Lung (tissue), 12 donors: Measurements from ENCODE around the gene TM9SF2. TPM values are rescaled to one million over a fixed set of nuclear protein-coding genes. Genes with fewer than 3 reads are reported as not detected.

Experiments used
- ATAC-seq: fragments of 200-7000 bp; cut with Tn5 transposase; one replicate; pipeline ENCODE4 v1.9.1; 2020; ENCODE audit warnings: moderate number of reproducible peaks; ENCODE audit not compliant: insufficient read depth, low FRiP score
- DNase-seq, 3 donors: peaks; one replicate each; pipeline ENCODE4 v3.0.0-alpha.2; 2013 to 2017
- H3K27ac ChIP-seq, 2 donors: one replicate each; pipeline ENCODE4 v1.5.1; 2013; ENCODE audit warnings: mild to moderate bottlenecking in 2 of 2, moderate library complexity in 2 of 2, control low read depth in 1 of 2, inconsistent platforms in 1 of 2, low read depth in 1 of 2, low read length in 1 of 2
- H3K27me3 ChIP-seq, 3 donors: one replicate each; pipeline ENCODE4 v1.5.1; 2013; ENCODE audit warnings: low read length in 2 of 3; ENCODE audit not compliant: control insufficient read depth in 3 of 3, insufficient read depth in 3 of 3
- H3K36me3 ChIP-seq, 4 donors: one replicate each; pipeline ENCODE4 v1.5.1; 2013; ENCODE audit warnings: low read length in 4 of 4, mild to moderate bottlenecking in 1 of 4, moderate library complexity in 1 of 4; ENCODE audit not compliant: control insufficient read depth in 4 of 4, insufficient read depth in 4 of 4
- H3K4me1 ChIP-seq, 5 donors: one replicate each; pipeline ENCODE4 v1.5.1; 2013; ENCODE audit warnings: low read length in 5 of 5, mild to moderate bottlenecking in 2 of 5, moderate library complexity in 1 of 5; ENCODE audit not compliant: control insufficient read depth in 5 of 5, insufficient read depth in 5 of 5
- H3K4me3 ChIP-seq: one replicate; pipeline ENCODE4 v1.5.1; 2013; ENCODE audit warnings: mild to moderate bottlenecking, control low read depth, moderate library complexity
- H3K9ac ChIP-seq, 2 donors: one replicate each; pipeline ENCODE4 v1.5.1; 2013; ENCODE audit warnings: low read length in 2 of 2, control low read depth in 1 of 2; ENCODE audit not compliant: insufficient read depth in 1 of 2
- H3K9me3 ChIP-seq, 4 donors: one replicate each; pipeline ENCODE4 v1.5.1; 2013; ENCODE audit warnings: low read length in 3 of 4, mild to moderate bottlenecking in 1 of 4, moderate library complexity in 1 of 4; ENCODE audit not compliant: control insufficient read depth in 4 of 4, insufficient read depth in 3 of 4
- WGBS, 2 donors: extraction: QIAGEN DNeasy Blood & Tissue Kit; methylation state at CpG; one replicate each; pipeline ENCODE4 v1.1.7; 2013; 5-methylcytosine and 5-hydroxymethylcytosine counted together
- polyA plus RNA-seq, 2 donors: library from polyadenylated mRNA; stranded (reverse); fragments of 200-250 nt; gene quantifications; one replicate each; pipeline ENCODE4 v1.2.1, GENCODE V29; 2013
- total RNA-seq, 2 donors: library from RNA; depleted of rRNA in 1 of 2; stranded (reverse); fragments of >200 nt in 1 of 2; gene quantifications; one replicate each; pipeline ENCODE4 v1.2.1, GENCODE V29; 2014 to 2021
- TF ChIP-seq, protein P1 (sequence below): IDR thresholded peaks from 2 replicates; pipeline ENCODE4 v1.5.1; 2012; ENCODE audit warnings: mild to moderate bottlenecking; ENCODE audit errors: control extremely low read depth, extremely low read depth
- donor health status: control.
- donor health status: control.
- donor health status: Bipolar disorder and iron deficiency.
- donor health status: healthy.
- donor health status: DM: yes; HTN: yes; CAD: no.

TM9SF2 gene
- total and polyA plus RNA-seq, 4 donors = 54.4 to 164 (median 110) TPM

DNA sequence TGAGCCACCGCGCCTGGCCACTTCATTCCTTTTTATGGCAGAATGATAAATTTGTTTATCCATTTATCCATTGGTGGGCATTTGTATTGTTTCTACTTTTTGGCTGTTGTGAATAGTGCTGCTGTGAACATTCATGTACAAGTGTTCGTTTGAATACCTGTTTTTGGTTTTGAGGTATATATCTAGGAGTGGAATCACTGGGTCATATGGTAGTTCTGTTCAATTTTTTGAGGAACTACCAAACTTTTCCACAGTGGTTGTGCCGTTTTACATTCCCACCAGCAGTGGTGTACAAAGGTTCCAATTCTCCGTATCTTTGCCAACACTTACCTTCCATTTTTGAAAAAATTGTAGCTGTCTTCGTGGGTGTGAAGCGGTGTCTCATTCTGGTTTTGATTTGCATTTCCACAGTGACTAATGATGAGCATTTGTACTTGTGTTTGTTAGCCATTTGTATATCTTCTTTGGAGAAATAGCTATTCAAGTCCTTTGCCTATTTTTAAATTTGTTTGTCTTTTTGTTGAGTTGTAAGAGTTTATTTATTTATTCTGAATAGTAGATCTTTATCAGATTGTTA lies 55.7 kb downstream of the TM9SF2 start:
- H3K27ac ChIP-seq = no peak overlapping the region
- H3K9me3 ChIP-seq = no peaks in the 10 kb centered on the region
- H3K9ac ChIP-seq = no peak overlapping the region
- H3K36me3 ChIP-seq = peaks cover 16 to 34% (median 28%) of the 10 kb centered on the region in 4 donors
- 92 to 94% methylated on average over 7 of the region's 7 CpGs for WGBS, 2 donors
- TF ChIP-seq, protein P1, sequence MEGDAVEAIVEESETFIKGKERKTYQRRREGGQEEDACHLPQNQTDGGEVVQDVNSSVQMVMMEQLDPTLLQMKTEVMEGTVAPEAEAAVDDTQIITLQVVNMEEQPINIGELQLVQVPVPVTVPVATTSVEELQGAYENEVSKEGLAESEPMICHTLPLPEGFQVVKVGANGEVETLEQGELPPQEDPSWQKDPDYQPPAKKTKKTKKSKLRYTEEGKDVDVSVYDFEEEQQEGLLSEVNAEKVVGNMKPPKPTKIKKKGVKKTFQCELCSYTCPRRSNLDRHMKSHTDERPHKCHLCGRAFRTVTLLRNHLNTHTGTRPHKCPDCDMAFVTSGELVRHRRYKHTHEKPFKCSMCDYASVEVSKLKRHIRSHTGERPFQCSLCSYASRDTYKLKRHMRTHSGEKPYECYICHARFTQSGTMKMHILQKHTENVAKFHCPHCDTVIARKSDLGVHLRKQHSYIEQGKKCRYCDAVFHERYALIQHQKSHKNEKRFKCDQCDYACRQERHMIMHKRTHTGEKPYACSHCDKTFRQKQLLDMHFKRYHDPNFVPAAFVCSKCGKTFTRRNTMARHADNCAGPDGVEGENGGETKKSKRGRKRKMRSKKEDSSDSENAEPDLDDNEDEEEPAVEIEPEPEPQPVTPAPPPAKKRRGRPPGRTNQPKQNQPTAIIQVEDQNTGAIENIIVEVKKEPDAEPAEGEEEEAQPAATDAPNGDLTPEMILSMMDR = no peak
- no peaks in the 10 kb centered on the region for H3K4me1 ChIP-seq
- ATAC-seq = no peak
- H3K27me3 ChIP-seq = no peaks in the 10 kb centered on the region
- no peak for DNase-seq
- H3K4me3 ChIP-seq = no peak overlapping the region

DNA sequence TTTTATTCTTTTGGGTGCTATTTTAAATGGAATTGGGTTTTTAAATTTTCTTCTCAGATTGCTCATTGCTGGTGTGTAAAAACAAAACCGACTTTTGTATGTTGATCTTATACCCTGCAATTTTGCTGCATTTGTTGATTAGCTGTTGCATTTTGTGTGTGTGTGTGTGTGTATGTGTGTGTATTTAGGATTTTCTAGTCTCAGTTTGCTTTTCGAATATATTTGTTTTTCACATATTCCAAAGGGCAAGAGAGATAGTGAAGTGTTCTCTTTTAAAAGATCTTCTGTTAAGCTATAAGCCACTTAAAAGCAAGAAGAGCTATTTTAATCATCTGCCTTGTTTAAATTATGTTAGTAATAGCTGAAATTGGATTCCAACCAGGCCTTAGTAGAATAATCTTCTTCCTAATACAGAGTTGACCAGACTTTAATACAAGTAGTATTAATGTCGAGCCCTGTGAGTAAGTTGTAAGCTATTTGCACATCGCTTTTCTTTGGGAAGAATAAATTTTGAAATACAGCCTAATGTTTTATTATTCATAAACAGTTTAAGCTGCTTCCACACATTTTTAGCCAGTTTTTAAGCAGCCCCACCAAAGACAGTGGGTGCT lies 57.4 kb downstream of the TM9SF2 start:
- WGBS, 2 donors = 83 to 91% methylated on average over 4 of the region's 4 CpGs
- ATAC-seq = no peak

DNA sequence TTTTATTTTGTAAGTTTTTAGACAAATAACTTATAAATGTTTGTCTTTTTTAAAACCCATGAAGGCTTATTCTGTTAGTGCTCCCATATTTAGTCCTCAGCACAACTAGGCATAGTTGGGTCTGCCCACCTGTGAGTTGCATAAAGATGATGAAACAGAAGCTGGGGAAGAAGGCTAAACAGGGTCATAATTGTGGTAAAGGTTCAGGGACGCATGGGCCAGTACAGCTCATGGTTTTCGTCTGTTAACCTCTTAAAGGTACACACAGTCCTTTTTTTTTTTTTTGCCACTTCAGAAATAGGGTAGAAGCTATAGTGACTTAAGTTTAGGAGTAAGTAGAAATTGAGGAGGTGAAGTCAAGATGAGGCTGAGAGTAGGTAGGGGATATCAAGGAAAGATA lies 58.3 kb downstream of the TM9SF2 start:
- ATAC-seq = no peak
- H3K4me3 ChIP-seq = no peak overlapping the region
- TF ChIP-seq, protein P1 = no peak
- no peak for DNase-seq
- no peaks in the 10 kb centered on the region for H3K4me1 ChIP-seq
- no peak overlapping the region for H3K9ac ChIP-seq
- H3K27me3 ChIP-seq = no peaks in the 10 kb centered on the region
- H3K36me3 ChIP-seq = peaks cover 11 to 19% (median 16%) of the 10 kb centered on the region in 4 donors
- WGBS, 2 donors = 62 to 79% methylated on average over 2 of the region's 2 CpGs
- no peaks in the 10 kb centered on the region for H3K9me3 ChIP-seq
- no peak overlapping the region for H3K27ac ChIP-seq

More for the DNA sequence above, 57.4 kb downstream of the TM9SF2 start:
- Histone ChIP-seq H3K4me1 (no peaks in the 10 kb centered on the region), H3K27ac (no peak overlapping the region), H3K4me3 (no peak overlapping the region), H3K36me3 (peaks cover 10 to 23% (median 19%) of the 10 kb centered on the region in 4 donors), H3K27me3 (no peaks in the 10 kb centered on the region), H3K9me3 (no peaks in the 10 kb centered on the region), H3K9ac (no peak overlapping the region)
- no peak for DNase-seq
- TF ChIP-seq, protein P1 = no peak

DNA sequence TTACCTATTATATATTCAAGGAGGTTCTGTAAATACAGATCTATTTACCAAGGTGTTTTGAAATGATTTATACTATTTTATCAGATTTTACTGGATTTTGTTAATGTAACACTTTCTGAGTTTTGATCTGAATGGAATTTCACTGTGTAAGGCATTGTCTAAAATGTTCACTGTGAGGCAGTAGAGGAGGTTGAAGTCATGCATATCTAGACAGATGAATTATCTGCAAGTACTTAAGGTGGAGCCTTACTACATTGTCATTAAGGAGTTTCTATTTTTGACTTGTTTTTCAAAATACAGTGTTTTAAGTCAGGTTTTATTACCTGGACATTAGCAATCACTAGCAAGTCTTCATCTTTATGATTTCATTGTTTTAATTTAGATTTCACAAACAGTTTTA lies 62.1 kb downstream of the TM9SF2 start:
- Histone ChIP-seq H3K36me3 (peaks cover 0 to 13% (median 10%) of the 10 kb centered on the region in 4 donors), H3K4me1 (no peaks in the 10 kb centered on the region), H3K27ac (no peak overlapping the region), H3K4me3 (no peak overlapping the region), H3K9me3 (peaks cover 0 to 1% (median 0%) of the 10 kb centered on the region in 4 donors), H3K27me3 (no peaks in the 10 kb centered on the region), H3K9ac (no peak overlapping the region)
- TF ChIP-seq, protein P1 = no peak
- DNase-seq (no peak), ATAC-seq (no peak)
